HepG2 (cell line): Measurements from ENCODE around the gene PLEKHG2. TPM values are rescaled to one million over a fixed set of nuclear protein-coding genes. Genes with fewer than 3 reads are reported as not detected.

ENCODE experiments used
- ATAC-seq: fragments of 200-7000 bp; cut with Tn5 transposase; 3 replicates; pipeline ENCODE4 v1.9.1; 2020; ENCODE audit warnings: mild to moderate bottlenecking, moderate library complexity
- BruUV-seq: library from RNA; stranded (reverse); fragments of 400-500 nt; replicated peaks from 2 replicates; lab custom pipeline; 2021; lab: Mats Ljungman, UMichigan
- CTCF ChIA-PET: fragments of 300-600 bp; formaldehyde crosslinking; extraction: SDS; loops from one replicate; lab custom pipeline; 2021; ENCODE audit warnings: low total read pairs, inconsistent platforms, low intra/inter-chr PET ratio; lab: Yijun Ruan, JAX
- POLR2A ChIA-PET: fragments of 350-600 bp; sonication (Branson Sonifier 250); formaldehyde crosslinking; loops from one replicate; lab custom pipeline; 2020; ENCODE audit warnings: antibody characterized with exemption, inconsistent platforms; lab: Yijun Ruan, JAX
- DNase-seq: peaks from one replicate; pipeline ENCODE4 v3.0.0-alpha.2; 2015; ENCODE audit warnings: low spot score
- FAIRE-seq: peaks from 3 replicates; lab custom pipeline; 2011; peaks lifted over from hg19 to GRCh38; lab: Jason Lieb, UNC
- H2AFZ ChIP-seq: one replicate; pipeline ENCODE4 v1.6.1; 2011; ENCODE audit warnings: low read length, inconsistent platforms
- H3K27ac ChIP-seq: fragments of 300-600 bp; 3 replicates; pipeline ENCODE4 v1.8.0; 2011; ENCODE audit warnings: mixed run types, mild to moderate bottlenecking, mixed read lengths, low read length, inconsistent platforms; ENCODE audit not compliant: insufficient read depth; ENCODE audit errors: extremely low read length
- H3K27me3 ChIP-seq, 2 experiments: fragments of 200-600 bp in 1 of 2; 2 replicates in 1 of 2; 3 replicates in 1 of 2; pipeline versions ENCODE4 v1.6.0 to v1.8.0; 2011; ENCODE audit warnings: low read length in 2 of 2, mild to moderate bottlenecking in 2 of 2, moderate library complexity in 2 of 2, inconsistent platforms in 1 of 2; ENCODE audit not compliant: insufficient read depth in 2 of 2, control insufficient read depth in 1 of 2
- H3K36me3 ChIP-seq, 2 experiments: fragments of 200-600 bp in 1 of 2; replicated peaks in 1 of 2; 2 replicates in 1 of 2; 3 replicates in 1 of 2; pipeline versions ENCODE4 v1.5.1 to v1.8.0; 2011; ENCODE audit warnings: low read length in 2 of 2, inconsistent platforms in 1 of 2; ENCODE audit not compliant: insufficient read depth in 2 of 2, control insufficient read depth in 1 of 2
- H3K4me1 ChIP-seq: 2 replicates; pipeline ENCODE4 v1.5.1; 2012; ENCODE audit warnings: low read length, inconsistent platforms; ENCODE audit not compliant: insufficient read depth
- H3K4me2 ChIP-seq: 2 replicates; pipeline ENCODE4 v1.6.0; 2011; ENCODE audit warnings: low read depth, low read length, inconsistent platforms
- H3K4me3 ChIP-seq, 3 experiments: fragments of 200-600 bp in 1 of 3; sonication (generic), shearing (Covaris generic) in 1 of 3; replicated peaks in 1 of 3; 2 replicates each; pipeline ENCODE4 v1.5.1; 2011 to 2016; ENCODE audit warnings: low read length in 3 of 3, inconsistent platforms in 2 of 3, low read depth in 2 of 3, mild to moderate bottlenecking in 2 of 3, control low read depth in 1 of 3, mixed read lengths in 1 of 3; ENCODE audit not compliant: insufficient read depth in 1 of 3
- H3K79me2 ChIP-seq: one replicate; pipeline ENCODE4 v1.6.1; 2011; ENCODE audit warnings: low read length, inconsistent platforms; ENCODE audit not compliant: insufficient read depth
- H3K9ac ChIP-seq: 2 replicates; pipeline ENCODE4 v1.6.0; 2011; ENCODE audit warnings: mild to moderate bottlenecking, low read depth, low read length, inconsistent platforms; ENCODE audit not compliant: insufficient read depth
- H3K9me3 ChIP-seq: 2 replicates; pipeline ENCODE4 v1.5.1; 2012; ENCODE audit warnings: mild to moderate bottlenecking, low read length
- H4K20me1 ChIP-seq: 2 replicates; pipeline ENCODE4 v1.6.0; 2011; ENCODE audit warnings: inconsistent platforms, mild to moderate bottlenecking, low read length, moderate library complexity; ENCODE audit not compliant: insufficient read depth
- ATF7-NPFF ChIP-seq: sonication (generic); formaldehyde crosslinking; IDR thresholded peaks from 2 replicates; pipeline ENCODE4 v1.8.1; 2023; ENCODE audit warnings: mild to moderate bottlenecking, low read depth, missing genetic modification reagents, moderate library complexity
- GATA4 ChIP-seq: sonication (generic); IDR thresholded peaks from 2 replicates; pipeline ENCODE4 v1.6.1; 2016; ENCODE audit warnings: antibody characterized with exemption, low read depth, borderline replicate concordance
- HDAC6 ChIP-seq: fragments of 200-600 bp; sonication (generic); IDR thresholded peaks from 2 replicates; pipeline ENCODE4 v1.7.0; 2017; ENCODE audit warnings: mild to moderate bottlenecking, antibody characterized with exemption, low read length, low read depth
- KLF9 ChIP-seq: IDR thresholded peaks from 2 replicates; pipeline ENCODE4 v1.6.1; 2016; ENCODE audit warnings: low read depth
- NR0B2 ChIP-seq: sonication (generic); formaldehyde crosslinking; IDR thresholded peaks from 2 replicates; pipeline ENCODE4 v1.4.0; 2020; ENCODE audit warnings: mild to moderate bottlenecking, missing genetic modification reagents
- ZFP36L1 ChIP-seq: sonication (generic); formaldehyde crosslinking; IDR thresholded peaks from 2 replicates; pipeline ENCODE4 v1.8.0; 2022; ENCODE audit warnings: mild to moderate bottlenecking, missing genetic modification reagents, moderate library complexity
- ZNF142 ChIP-seq: sonication (generic); formaldehyde crosslinking; IDR thresholded peaks from 2 replicates; pipeline ENCODE4 v1.4.0; 2020; ENCODE audit warnings: missing genetic modification reagents
- ZNF34 ChIP-seq: sonication (generic); formaldehyde crosslinking; IDR thresholded peaks from 2 replicates; pipeline ENCODE4 v1.4.0; 2020; ENCODE audit warnings: mild to moderate bottlenecking, missing genetic modification reagents, borderline replicate concordance
- ZNF343 ChIP-seq: sonication (generic); formaldehyde crosslinking; IDR thresholded peaks from 2 replicates; pipeline ENCODE4 v1.4.0; 2020; ENCODE audit warnings: mild to moderate bottlenecking, missing genetic modification reagents
- ZNF850 ChIP-seq: sonication (generic); formaldehyde crosslinking; conservative IDR thresholded peaks from 2 replicates; pipeline ENCODE4 v1.9.0; 2021; ENCODE audit warnings: mild to moderate bottlenecking, missing genetic modification reagents
- WGBS: methylation state at CpG from one replicate; pipeline ENCODE4 v1.1.6; 2017; ENCODE audit warnings: low lambda C conversion rate; 5-methylcytosine and 5-hydroxymethylcytosine counted together
- in situ Hi-C: cut with HindIII; loops from 2 replicates; pipeline ENCODE4 v1.10.0; 2017; ENCODE audit warnings: low pct_unique_long_range_greater_than_20kb; ENCODE audit not compliant: extremely low pct_ligation_motif_present
- intact Hi-C: fragments of 100-400 bp; cut with micrococcal nuclease; formaldehyde crosslinking; loops from one replicate; pipeline ENCODE4 v1.10.0; 2022; ENCODE audit not compliant: unreplicated experiment
- polyA plus RNA-seq, 8 experiments: library from polyadenylated mRNA; depleted of rRNA in 3 of 8; stranded (reverse) in 7 of 8; unstranded in 1 of 8; fragments of >200 nt; fragmentation: Illumina TruSeq in 4 of 8; extraction: Trizol in 4 of 8; gene quantifications; 2 replicates each; pipeline versions ENCODE4 v1.2.1 to v1.2.3, GENCODE V29; 2011 to 2016; ENCODE audit warnings: low read depth in 4 of 8, missing spikeins in 1 of 8, mixed read lengths in 1 of 8; ENCODE audit not compliant: insufficient read depth in 1 of 8
- total RNA-seq, 5 experiments: library from RNA; depleted of rRNA; stranded (reverse); fragments of >200 nt; fragmentation: Illumina TruSeq; extraction: Trizol; gene quantifications; 2 replicates each; pipeline ENCODE4 v1.2.3, GENCODE V29; 2016; ENCODE audit warnings: low read depth in 1 of 5

Gene PLEKHG2
- total and polyA plus RNA-seq, 2 of the 13 experiments (the other 11 are each of a cell fraction or from before 2014, with no cell fraction given), result 3.6 to 6.8 TPM

- Histone ChIP-seq H3K27me3 (no peaks in the 10 kb centered on the region), H3K36me3 (peaks cover 36 to 79% of the 10 kb centered on the region in 2 experiments), H3K9me3 (no peaks in the 10 kb centered on the region), H2AFZ (no peak overlapping the region), H3K4me3 (no peak overlapping the region), H3K4me1 (peaks cover 3% of the 10 kb centered on the region), H4K20me1 (no peaks in the 10 kb centered on the region), H3K9ac (no peak overlapping the region), H3K4me2 (no peak overlapping the region), H3K27ac (no peak overlapping the region), H3K79me2 (no peaks in the 10 kb centered on the region)
- DNase-seq (no peak), ATAC-seq (no peak), FAIRE-seq (no peak)
- WGBS, result 95% methylated on average over 18 of the region's 18 CpGs
- in situ Hi-C loops, result no loop called here
- POLR2A ChIA-PET, result interaction anchor here (1.5 kb wide), 1 partner anchor 8 kb away, joined by 9 read pairs; the partner anchor contains the start of genes MED29 and PAF1
- TF ChIP-seq KLF9 (CRISPR knock-in tag) (no peak), ATF7-NPFF (no peak), NR0B2 (no peak)
- CTCF ChIA-PET, result no interaction called here
- intact Hi-C loops, result no loop called here
- no TSS peak for BruUV-seq
These were observed 29.3 kb upstream of the PLEKHG2 start for GRCh38 chr19:39382991-39383828.

- intact Hi-C loops (no loop called here), in situ Hi-C loops (no loop called here)
- ATAC-seq (no peak), DNase-seq (no peak), FAIRE-seq (no peak)
- H3K27me3 ChIP-seq, result no peaks in the 10 kb centered on the region
- no peak overlapping the region for H3K4me2 ChIP-seq
- CTCF ChIA-PET, result no interaction called here
- H2AFZ ChIP-seq, result no peak overlapping the region
- WGBS, result 98% methylated on average over 9 of the region's 9 CpGs
- no peak overlapping the region for H3K9ac ChIP-seq
- H3K27ac ChIP-seq, result no peak overlapping the region
- H3K79me2 ChIP-seq, result peaks cover 5% of the 10 kb centered on the region
- no peaks in the 10 kb centered on the region for H4K20me1 ChIP-seq
- BruUV-seq, result no TSS peak
- H3K4me3 ChIP-seq, result no peak overlapping the region
- H3K4me1 ChIP-seq, result peaks cover 10% of the 10 kb centered on the region
- no peaks in the 10 kb centered on the region for H3K9me3 ChIP-seq
- POLR2A ChIA-PET, result interaction anchor here (1.0 kb wide), 1 partner anchor 51 kb away, joined by 3 read pairs; the partner anchor contains the start of gene RPS16
- peaks cover 31 to 78% of the 10 kb centered on the region in 2 experiments for H3K36me3 ChIP-seq
- no peak for TF ChIP-seq ZNF850 (CRISPR knock-in tag)
- no peak for TF ChIP-seq ZNF34 (CRISPR knock-in tag)
- no peak for TF ChIP-seq GATA4
- TF ChIP-seq ZNF343 (CRISPR knock-in tag), result no peak
- no peak for TF ChIP-seq ZFP36L1
- TF ChIP-seq ZNF142 (CRISPR knock-in tag), result no peak
- TF ChIP-seq HDAC6, result no peak
These were observed 27.5 kb upstream of the PLEKHG2 start for GRCh38 chr19:39384839-39385568.
